ENCODE measurements around the gene AEN.
"Not testable (repeated sequence)": the region's sequence is repeated elsewhere in the genome, so short reads cannot be mapped to it uniquely, and the experiment has no call there.

The AEN gene

DNA sequence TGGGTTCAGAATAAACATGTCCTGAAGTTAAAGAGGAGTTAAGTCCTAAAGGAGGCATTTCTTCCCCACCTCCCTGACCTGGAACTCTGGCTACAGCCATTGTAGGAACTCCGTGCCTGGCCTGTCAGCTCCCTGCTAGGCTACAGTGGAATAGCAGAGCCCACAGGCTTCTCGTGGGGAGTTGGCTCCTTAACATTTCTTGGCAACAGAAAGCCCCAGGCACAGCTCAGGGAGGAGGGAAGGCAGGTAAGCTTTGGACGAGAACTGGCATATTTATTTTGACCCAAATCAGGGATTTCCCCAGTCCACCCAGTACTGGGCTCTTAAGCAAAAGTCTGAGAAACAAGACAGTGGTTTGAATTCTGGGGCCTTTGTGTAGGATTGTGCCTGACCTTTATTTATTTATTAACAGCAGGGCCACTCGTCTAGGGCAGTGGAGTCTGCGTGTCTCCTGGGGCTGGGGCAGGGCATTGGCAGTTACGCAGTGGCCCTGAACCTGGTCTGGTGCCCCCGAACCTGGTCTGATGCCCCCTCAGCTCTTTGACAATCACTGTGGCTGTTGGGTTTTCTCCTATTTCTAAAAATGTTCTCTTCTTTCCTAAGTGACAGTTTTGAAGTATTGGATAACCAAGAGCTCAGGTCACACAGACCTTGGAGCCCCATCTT, 9.8 kb downstream of the AEN start:
- TF ChIP-seq, protein P1, sequence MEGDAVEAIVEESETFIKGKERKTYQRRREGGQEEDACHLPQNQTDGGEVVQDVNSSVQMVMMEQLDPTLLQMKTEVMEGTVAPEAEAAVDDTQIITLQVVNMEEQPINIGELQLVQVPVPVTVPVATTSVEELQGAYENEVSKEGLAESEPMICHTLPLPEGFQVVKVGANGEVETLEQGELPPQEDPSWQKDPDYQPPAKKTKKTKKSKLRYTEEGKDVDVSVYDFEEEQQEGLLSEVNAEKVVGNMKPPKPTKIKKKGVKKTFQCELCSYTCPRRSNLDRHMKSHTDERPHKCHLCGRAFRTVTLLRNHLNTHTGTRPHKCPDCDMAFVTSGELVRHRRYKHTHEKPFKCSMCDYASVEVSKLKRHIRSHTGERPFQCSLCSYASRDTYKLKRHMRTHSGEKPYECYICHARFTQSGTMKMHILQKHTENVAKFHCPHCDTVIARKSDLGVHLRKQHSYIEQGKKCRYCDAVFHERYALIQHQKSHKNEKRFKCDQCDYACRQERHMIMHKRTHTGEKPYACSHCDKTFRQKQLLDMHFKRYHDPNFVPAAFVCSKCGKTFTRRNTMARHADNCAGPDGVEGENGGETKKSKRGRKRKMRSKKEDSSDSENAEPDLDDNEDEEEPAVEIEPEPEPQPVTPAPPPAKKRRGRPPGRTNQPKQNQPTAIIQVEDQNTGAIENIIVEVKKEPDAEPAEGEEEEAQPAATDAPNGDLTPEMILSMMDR (IDR thresholded peaks at IDR 0.05; ENCODE audit: insufficient read depth, low read depth, low read length, missing control alignments), result no peak
- DNase-seq (ENCODE audit: low read depth), result no peak
- H3K4me3 ChIP-seq (ENCODE audit: low read depth, low read length), result no peak overlapping the region

DNA sequence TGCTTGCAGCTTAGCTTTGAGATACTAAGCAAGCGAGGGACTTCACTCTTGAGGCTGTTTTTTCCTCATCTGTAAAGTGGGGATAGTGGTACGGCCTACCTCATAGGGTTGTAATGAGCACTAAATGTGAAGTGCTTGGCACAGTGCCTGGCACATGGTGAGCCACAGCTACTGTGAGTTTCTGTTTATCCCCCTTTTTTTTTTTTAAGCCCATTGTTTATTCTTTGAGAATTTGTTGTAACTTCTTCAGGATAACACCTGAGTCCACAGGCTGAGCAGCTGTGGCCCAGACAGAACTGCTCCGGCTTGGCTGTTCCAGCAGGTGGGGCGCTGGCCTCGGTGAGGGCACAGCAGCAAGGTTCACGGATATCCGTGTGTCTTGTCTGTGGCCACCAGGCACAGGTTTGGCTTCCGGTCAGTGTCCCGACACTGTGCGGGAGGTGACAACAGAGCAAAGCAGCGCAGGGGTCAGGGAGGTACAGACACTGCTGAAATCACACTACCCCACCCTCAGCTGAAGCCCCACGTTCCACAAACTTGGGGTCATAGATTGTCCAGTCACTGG, 10.4 kb downstream of the AEN start:
- H3K4me3 ChIP-seq (ENCODE audit: low read depth, low read length), result no peak overlapping the region
- TF ChIP-seq, protein P1 (IDR thresholded peaks at IDR 0.05; ENCODE audit: insufficient read depth, low read depth, low read length, missing control alignments), result no peak
- DNase-seq (ENCODE audit: low read depth), result no peak

DNA sequence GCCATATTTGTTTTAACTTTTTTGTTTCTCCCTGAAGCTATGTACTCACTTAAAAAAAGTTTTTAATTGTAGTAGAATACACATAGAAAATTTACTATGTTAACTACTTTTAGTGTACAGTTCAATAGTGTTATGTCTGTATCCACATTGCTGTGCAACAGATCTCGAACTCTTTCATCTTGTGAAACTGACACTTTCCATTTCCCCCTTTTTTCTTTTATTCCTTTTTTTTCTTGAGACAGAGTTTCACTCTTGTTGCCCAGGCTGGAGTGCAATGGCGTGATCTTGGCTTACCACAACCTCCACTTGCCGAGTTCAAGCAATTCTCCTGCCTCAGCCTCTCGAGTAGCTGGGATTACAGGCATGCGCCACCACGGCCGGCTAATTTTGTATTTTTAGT, 11.7 kb downstream of the AEN start:
- not testable (repeated sequence) for H3K4me3 ChIP-seq (ENCODE audit: low read depth, low read length)

DNA sequence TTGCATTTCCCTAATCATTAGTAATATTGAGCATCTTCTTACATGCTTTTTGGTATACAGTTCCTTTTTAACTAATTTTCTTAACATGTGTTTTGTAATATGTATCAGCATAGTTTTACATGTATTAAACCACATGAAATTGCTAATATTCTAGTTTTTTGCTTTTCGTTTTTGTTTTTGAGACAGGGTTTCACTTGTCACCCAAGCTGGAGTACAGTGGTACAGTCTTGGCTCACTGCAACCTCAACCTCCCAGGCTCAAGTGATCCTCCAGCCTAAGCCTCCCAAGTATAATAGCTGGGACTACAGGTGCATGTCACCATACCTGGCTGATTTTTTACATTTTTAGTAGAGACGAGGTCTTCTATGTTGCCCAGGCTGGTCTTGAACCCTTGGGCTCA, 13.3 kb downstream of the AEN start:
- DNase-seq (ENCODE audit: low read depth), result peak; percentile 57
- H3K4me3 ChIP-seq (ENCODE audit: low read depth, low read length), result no peak overlapping the region
- TF ChIP-seq, protein P1 (IDR thresholded peaks at IDR 0.05; ENCODE audit: insufficient read depth, low read depth, low read length, missing control alignments), result no peak

More for the DNA sequence above, 11.7 kb downstream of the AEN start:
- not testable (repeated sequence) for DNase-seq (ENCODE audit: low read depth)

DNA sequence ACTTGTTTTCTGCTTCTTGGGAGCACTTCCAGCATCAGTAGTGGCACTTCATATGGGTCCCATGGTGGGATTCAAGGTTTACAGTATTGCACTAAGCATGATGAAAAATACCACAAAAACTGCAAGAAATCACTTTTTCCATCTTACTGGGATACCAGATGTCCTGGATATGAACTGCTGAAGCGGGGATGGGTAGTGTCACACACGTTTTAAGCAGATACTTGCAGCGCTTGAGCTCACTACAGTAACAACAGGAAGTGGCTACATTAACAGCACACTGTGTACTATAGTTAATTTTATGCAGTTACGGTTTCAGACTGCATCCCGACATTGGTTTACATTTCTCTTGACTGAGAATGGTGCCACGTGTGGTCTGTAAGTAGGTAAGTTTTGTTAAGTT, 14.2 kb downstream of the AEN start:
- TF ChIP-seq, protein P1 (IDR thresholded peaks at IDR 0.05; ENCODE audit: insufficient read depth, low read depth, low read length, missing control alignments), result no peak
- DNase-seq (ENCODE audit: low read depth), result peak; percentile 87
- peak overlapping the region; percentile 20 for H3K4me3 ChIP-seq (ENCODE audit: low read depth, low read length)

DNA sequence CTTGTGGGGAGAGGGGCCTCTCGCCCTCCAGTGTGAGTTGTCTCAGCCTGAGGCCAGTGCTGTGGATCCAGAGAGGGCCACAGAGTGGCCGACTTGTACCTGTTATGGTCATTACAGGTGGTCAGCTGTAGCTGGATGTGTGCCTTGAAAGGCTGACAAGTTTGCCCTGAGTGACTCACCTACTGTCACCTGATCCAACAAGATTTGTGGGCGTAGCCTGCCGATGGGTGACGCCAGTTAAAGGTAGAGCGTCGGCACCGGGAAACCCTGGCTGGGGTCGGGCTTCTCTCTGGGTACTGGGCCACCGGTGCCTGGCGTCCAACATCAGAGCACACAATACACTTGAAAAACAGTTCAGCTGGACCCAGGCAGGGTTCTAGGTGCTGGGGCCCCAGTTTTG, 14.9 kb downstream of the AEN start:
- peak overlapping the region; percentile 20 for H3K4me3 ChIP-seq (ENCODE audit: low read depth, low read length)
- no peak for DNase-seq (ENCODE audit: low read depth)
- TF ChIP-seq, protein P1 (IDR thresholded peaks at IDR 0.05; ENCODE audit: insufficient read depth, low read depth, low read length, missing control alignments), result no peak

DNA sequence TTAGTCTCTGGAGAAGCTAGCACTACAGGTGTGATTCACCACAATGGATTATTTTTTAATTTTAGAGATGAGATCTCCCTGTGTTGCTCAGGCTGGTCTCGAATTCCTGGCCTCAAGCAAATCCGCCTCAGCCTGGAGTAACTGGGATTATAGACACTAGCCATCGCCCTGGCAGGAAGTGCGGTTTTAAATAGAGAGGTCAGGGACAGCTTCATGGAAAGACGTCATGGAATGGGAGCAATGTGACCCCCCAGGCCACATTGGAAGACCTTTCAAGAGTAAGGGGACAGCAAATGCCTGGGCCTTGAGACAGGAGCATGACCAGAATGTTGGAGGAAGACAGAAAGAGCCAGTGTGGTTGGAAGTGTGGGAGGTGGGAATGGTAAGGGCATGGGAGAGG, 15.5 kb downstream of the AEN start:
- TF ChIP-seq, protein P1 (IDR thresholded peaks at IDR 0.05; ENCODE audit: insufficient read depth, low read depth, low read length, missing control alignments), result no peak
- H3K4me3 ChIP-seq (ENCODE audit: low read depth, low read length), result peak overlapping the region; percentile 63
- no peak for DNase-seq (ENCODE audit: low read depth)
